Activated CD8-positive, alpha-beta memory T cell treated with anti-CD3 and anti-CD28 coated beads for 1 hour (primary cell): ENCODE results near the gene LPAR2.
A peak's percentile ranks its signal among the peaks of the same experiment; 100 is the strongest.
"Not testable (repeated sequence)": the region's sequence is repeated elsewhere in the genome, so short reads cannot be mapped to it uniquely, and the experiment has no call there.

Source experiments
- DNase-seq, 2 donors: peaks; one replicate each; pipeline ENCODE4 v3.0.0-alpha.2; 2020; ENCODE audit warnings: low read depth in 1 of 2; ENCODE audit errors: extremely low read depth in 1 of 2

LPAR2 gene

GRCh38 chr19:19627621-19628500 is at the start of gene LPAR2:
LPAR2 (minus strand) TSS chr19:19628220; CDS start chr19:19627275, 945 bp downstream.
- DNase-seq: peak; percentile 49 to 75

DNA sequence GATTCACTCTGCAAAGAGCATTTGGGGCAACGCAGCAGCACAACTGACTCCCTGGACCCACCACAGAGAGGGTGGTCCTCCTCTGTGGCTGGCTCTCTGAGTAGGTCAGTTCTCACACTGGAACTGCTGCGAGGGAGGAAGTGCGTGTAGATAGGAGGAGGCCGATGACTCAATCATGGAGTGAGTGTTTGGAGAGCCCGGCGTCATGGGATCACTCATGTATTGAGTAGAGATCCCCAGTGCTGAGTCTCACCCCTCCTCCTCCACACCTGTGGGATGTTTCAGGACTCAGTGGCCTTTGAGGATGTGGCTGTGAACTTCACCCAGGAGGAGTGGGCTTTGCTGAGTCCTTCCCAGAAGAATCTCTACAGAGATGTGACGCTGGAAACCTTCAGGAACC is 49.6 kb upstream of the LPAR2 start:
- no peak for DNase-seq

- no peak for DNase-seq
Measured at GRCh38 chr19:19674315-19674714, 46.3 kb upstream of the LPAR2 start.

GRCh38 chr19:19672816-19673215 is 44.8 kb upstream of the LPAR2 start:
- DNase-seq: no peak

DNA sequence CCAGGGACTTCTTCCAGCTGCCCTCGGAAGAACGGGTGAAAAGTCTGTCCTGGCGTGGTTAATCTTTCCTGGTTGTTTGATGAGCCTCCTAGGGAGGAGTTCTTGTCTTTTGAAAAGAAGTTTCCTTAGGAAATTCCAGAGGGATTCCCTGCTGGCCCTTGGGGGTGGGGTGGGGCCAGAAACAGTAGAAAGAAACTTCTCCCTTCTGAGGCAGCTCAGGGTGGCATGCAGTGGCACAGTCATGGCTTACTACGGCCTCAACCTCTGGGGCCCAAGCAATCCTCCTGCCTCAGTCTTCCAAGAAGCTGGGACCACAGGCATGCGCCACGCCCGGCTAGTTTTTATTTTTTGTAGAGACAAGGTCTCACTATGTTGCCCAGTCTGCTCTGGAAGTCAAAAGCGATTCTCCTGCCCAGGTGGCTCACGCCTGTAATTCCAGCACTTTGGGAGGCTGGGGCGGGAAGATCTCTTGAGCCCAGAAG is 42.1 kb upstream of the LPAR2 start:
- no peak for DNase-seq

- DNase-seq: peak; percentile 82 to 89
Measured at GRCh38 chr19:19668230-19669012, 40.4 kb upstream of the LPAR2 start, which contains the start of gene ZNF101. ZNF101 (plus strand) TSS chr19:19668839; CDS start chr19:19668964, 125 bp downstream.

GRCh38 chr19:19665420-19665948 is 37.5 kb upstream of the LPAR2 start:
- not testable (repeated sequence) for DNase-seq

DNA sequence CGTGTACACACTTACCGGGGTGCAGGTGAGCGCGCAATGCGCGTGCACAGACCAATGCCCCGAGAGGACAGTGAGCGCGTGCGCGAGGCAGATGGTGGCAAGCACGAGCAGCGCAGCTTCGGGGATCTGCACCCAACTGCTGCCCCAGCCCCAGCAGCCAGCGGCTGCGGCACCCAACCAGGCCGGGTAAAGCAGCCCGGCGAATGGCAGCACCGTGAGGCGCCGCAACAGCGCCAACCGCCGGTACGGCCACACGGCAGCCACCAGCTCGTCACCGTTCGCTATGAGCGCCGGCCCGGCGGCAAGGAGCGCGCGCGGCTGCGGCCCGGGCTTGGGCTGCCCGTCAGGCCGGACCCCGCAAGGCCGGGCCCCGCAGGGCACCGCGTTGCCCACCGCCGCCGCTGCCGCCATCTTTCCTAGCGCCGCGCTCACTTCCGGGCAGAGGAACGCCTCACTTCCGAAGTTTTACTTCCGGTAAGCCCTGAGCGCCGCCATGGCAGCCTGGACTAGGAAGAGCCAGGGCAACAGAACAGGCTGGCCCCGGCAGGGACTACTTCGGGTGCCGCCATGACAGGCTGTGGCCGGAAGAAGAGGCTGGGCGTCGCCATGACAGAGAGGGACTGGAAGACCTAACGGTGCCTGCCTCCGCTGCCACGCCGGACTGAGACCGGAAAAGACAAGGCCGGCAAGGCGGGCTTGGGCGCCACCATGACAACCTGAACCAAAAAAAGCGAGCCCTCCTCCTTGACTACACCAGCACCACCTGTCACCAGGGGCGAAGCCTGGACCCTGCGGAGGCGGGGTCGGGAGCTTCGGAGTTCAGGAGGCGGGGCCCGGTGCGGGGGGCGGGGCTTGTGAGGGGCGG is 35.5 kb upstream of the LPAR2 start, which contains the start of gene ATP13A1:
Gene ATP13A1 (minus strand): TSS at position 421 of the 865 bp plus-strand sequence. CDS start 10 bp downstream, at position 411.
- DNase-seq: peak; percentile 88 to 89

- DNase-seq: no peak
Measured at GRCh38 chr19:19662871-19663255, 34.8 kb upstream of the LPAR2 start.

DNA sequence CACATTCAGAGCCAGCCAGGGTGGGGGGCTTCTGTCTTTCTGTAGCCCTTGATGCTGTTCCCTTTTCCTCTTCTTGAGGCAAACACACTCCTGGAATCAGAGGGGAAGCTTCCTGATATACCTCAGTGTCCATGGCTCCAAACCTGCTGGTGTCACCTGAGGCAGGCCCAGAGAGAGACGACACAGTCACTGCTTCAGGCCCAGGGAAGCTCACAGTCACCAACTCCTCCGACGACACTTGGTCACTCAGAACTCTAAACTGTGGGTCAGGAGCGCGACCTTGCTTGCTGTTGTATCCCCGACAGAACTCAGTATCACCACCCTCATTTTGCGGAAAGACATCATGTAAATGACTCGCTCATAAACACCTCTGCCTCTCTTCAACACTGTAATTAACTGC is 34.3 kb upstream of the LPAR2 start:
- no peak for DNase-seq

GRCh38 chr19:19661675-19662251 is 33.7 kb upstream of the LPAR2 start:
- DNase-seq: no peak

DNA sequence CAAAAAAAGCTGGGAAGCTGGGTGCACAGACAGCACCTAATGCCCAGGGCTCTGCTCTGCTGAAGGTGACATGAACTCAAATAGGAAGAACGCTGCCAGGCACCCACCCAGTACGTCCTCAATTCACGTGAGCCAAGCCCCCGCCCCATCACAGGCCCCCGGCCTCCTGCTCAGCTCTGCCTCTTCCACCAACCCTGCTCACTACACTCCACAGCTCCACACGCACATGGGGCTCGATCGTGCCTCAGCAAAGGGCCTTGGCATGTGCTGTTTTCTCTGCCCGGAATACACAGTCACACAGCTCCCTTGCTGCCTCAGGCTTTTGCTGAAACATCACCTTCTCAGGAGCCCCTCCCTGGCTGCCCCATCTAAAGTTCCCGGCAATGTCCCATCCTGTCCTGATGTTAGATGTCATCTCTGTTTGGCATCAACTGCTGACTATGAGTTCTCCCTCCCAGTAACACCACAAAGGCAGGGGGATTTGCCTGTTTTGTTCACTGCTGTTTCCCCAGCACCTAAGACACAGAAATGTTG is 33.2 kb upstream of the LPAR2 start:
- DNase-seq: no peak

- DNase-seq: no peak
Measured at GRCh38 chr19:19659646-19660245, 31.7 kb upstream of the LPAR2 start.

GRCh38 chr19:19657397-19657783 is 29.4 kb upstream of the LPAR2 start:
- no peak for DNase-seq

- no peak for DNase-seq
Measured at GRCh38 chr19:19656451-19657396, 28.7 kb upstream of the LPAR2 start.

DNA sequence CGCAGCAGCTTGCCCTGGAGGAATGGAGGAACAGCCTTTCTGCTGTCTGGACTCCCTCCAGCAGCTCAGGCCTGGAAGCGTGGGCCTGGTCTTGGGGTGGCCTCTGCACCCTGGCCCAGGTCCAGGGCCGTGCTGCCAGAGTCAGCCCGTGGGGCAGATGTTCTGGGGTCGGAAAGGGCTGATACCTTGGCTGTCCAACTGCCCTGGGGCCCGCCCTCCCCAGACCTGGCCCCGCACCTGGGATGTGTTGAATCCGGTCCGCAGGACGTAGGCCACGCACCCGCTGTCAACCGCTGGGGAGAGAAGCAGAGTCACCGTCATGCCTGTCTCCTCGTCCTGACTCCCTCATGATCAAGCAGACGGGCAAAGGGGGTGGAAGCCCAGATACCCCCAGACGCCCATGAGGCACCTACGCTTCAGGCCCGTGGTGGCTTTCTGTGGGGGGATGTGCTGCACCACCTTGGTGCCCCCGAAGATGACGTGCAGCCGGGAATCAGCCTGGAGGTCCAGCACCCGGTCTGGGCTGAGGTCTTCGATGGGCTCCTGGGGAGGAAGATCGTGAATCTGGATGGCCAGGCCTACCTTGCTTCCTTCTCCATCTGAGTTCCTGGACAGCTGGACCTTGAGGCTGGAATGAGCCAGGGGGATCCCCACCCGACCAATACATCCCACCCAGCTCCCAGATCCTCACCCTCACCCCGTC is 27.8 kb upstream of the LPAR2 start:
- no peak for DNase-seq

GRCh38 chr19:19655051-19655594 is 27.1 kb upstream of the LPAR2 start:
- no peak for DNase-seq
